HG03558 (cell line): ENCODE measurements around the gene SORBS2.

ENCODE experiments used
- ATAC-seq: cut with Tn5 transposase; IDR thresholded peaks from one replicate; pipeline ENCODE4 v1.9.1; 2021; ENCODE audit warnings: moderate number of reproducible peaks; ENCODE audit not compliant: unreplicated experiment; ENCODE audit errors: extremely low read depth

The SORBS2 gene

GRCh38 chr4:185743722-185744487 is 68.1 kb downstream of the SORBS2 start:
- no peak for ATAC-seq

- ATAC-seq: peak; percentile 51
Measured at GRCh38 chr4:185742766-185743165, 69.2 kb downstream of the SORBS2 start.

GRCh38 chr4:185741795-185742194 is 70.2 kb downstream of the SORBS2 start:
- no peak for ATAC-seq

GRCh38 chr4:185740471-185740873 is 71.5 kb downstream of the SORBS2 start:
- ATAC-seq: no peak

- no peak for ATAC-seq
Measured at GRCh38 chr4:185738820-185739219, 73.2 kb downstream of the SORBS2 start.

- ATAC-seq: no peak
Measured at GRCh38 chr4:185738038-185738552, 73.9 kb downstream of the SORBS2 start.

GRCh38 chr4:185737489-185738037 is 74.4 kb downstream of the SORBS2 start:
- ATAC-seq: no peak

- ATAC-seq: no peak
Measured at GRCh38 chr4:185736882-185737281, 75.1 kb downstream of the SORBS2 start.

- ATAC-seq: no peak
Measured at GRCh38 chr4:185735866-185736400, 76.1 kb downstream of the SORBS2 start.

- no peak for ATAC-seq
Measured at GRCh38 chr4:185734930-185735329, 77.1 kb downstream of the SORBS2 start.

- peak; percentile 46 for ATAC-seq
Measured at GRCh38 chr4:185734214-185734613, 77.8 kb downstream of the SORBS2 start.

GRCh38 chr4:185730849-185731608 is 81.0 kb downstream of the SORBS2 start:
- ATAC-seq: peak; percentile 30

GRCh38 chr4:185730387-185730786 is 81.6 kb downstream of the SORBS2 start:
- ATAC-seq: no peak

- no peak for ATAC-seq
Measured at GRCh38 chr4:185729391-185729804, 82.6 kb downstream of the SORBS2 start.

GRCh38 chr4:185728893-185729292 is 83.1 kb downstream of the SORBS2 start:
- ATAC-seq: no peak

- no peak for ATAC-seq
Measured at GRCh38 chr4:185726931-185727330, 85.1 kb downstream of the SORBS2 start.

GRCh38 chr4:185723631-185724260 is 88.2 kb downstream of the SORBS2 start:
- no peak for ATAC-seq

- ATAC-seq: no peak
Measured at GRCh38 chr4:185722029-185722316, 90.0 kb downstream of the SORBS2 start.

GRCh38 chr4:185721190-185722028 is 90.6 kb downstream of the SORBS2 start:
- ATAC-seq: no peak

GRCh38 chr4:185719500-185719858 is 92.5 kb downstream of the SORBS2 start:
- no peak for ATAC-seq
